22Rv1 (cell line): Measurements from ENCODE around the gene TNFRSF12A.

Experiments
- CTCF ChIP-seq: fragments of 450-650 bp; IDR thresholded peaks from 2 replicates; pipeline ENCODE4 v1.5.1; 2017; ENCODE audit warnings: mild to moderate bottlenecking
- ZFX ChIP-seq: fragments of 450-650 bp; IDR thresholded peaks from 2 replicates; pipeline ENCODE4 v1.6.1; 2017; ENCODE audit warnings: antibody characterized with exemption, borderline replicate concordance

- no peak for TF ChIP-seq CTCF
- no peak for TF ChIP-seq ZFX
These were observed 45.7 kb upstream of the TNFRSF12A start for GRCh38 chr16:2974319-2975056.
